ENCODE data around the gene MMP23B. TPM values are rescaled to one million over a fixed set of nuclear protein-coding genes. Genes with fewer than 3 reads are reported as not detected.

Gene MMP23B
- total and polyA plus RNA-seq, 2 of the 8 experiments (the other 6 are each of a cell fraction or from before 2014, with no cell fraction given), result 9.2 to 14.6 TPM

- Histone ChIP-seq H3K4me1 (replicated peaks in 1 of 4; ENCODE audit: control insufficient read depth in 3 of 4, insufficient read depth in 4 of 4, low read length in 3 of 4) (no peaks in the 10 kb centered on the region), H2BK20ac (ENCODE audit: low read length) (no peak overlapping the region), H4K91ac (replicated peaks; ENCODE audit: insufficient read length, low read length) (no peak overlapping the region), H4K20me1 (replicated peaks in 1 of 2; ENCODE audit: control insufficient read depth in 1 of 2, insufficient read depth in 2 of 2, low read length in 2 of 2) (peaks cover 0 to 6% of the 10 kb centered on the region in 2 experiments), H3K23ac (ENCODE audit: insufficient read length) (no peak overlapping the region), H3K4me3 (ENCODE audit: extremely low read depth in 1 of 4, insufficient read depth in 2 of 4, low read depth in 3 of 4, low read length in 4 of 4) (no peak overlapping the region), H2BK120ac (replicated peaks; ENCODE audit: low read depth, low read length) (no peak overlapping the region), H3K79me1 (ENCODE audit: low read depth, low read length) (no peaks in the 10 kb centered on the region), H3K18ac (ENCODE audit: extremely low read depth, low read length) (no peak overlapping the region), H3K27ac (ENCODE audit: low read depth, low read length) (no peak overlapping the region), H2AFZ (ENCODE audit: low read length) (no peak overlapping the region), H2BK15ac (ENCODE audit: low read length) (no peak overlapping the region), H3K4ac (replicated peaks; ENCODE audit: insufficient read length, low read depth, low read length) (no peak overlapping the region), H3K9ac (replicated peaks in 1 of 4; ENCODE audit: extremely low read depth in 1 of 4, low read depth in 3 of 4, low read length in 3 of 4) (no peak overlapping the region), H3K23me2 (ENCODE audit: low read depth, low read length) (no peaks in the 10 kb centered on the region), H4K5ac (ENCODE audit: insufficient read length, low read depth, low read length) (no peak overlapping the region), H3K36me3 (ENCODE audit: control insufficient read depth in 2 of 4, insufficient read depth in 4 of 4, low read length in 3 of 4) (peaks cover 0 to 28% (median 8%) of the 10 kb centered on the region in 4 experiments; a peak in 4 of 8 replicates), H3K79me2 (ENCODE audit: control insufficient read depth in 1 of 2, insufficient read depth in 2 of 2, low read length in 2 of 2) (no peaks in the 10 kb centered on the region), H2BK12ac (ENCODE audit: low read depth, low read length) (no peak overlapping the region), H3K14ac (ENCODE audit: insufficient read length) (no peak overlapping the region), H3K27me3 (replicated peaks in 1 of 4; ENCODE audit: control insufficient read depth in 3 of 4, extremely low read depth in 1 of 4, insufficient read depth in 3 of 4, low read length in 3 of 4) (no peaks in the 10 kb centered on the region), H3K56ac (replicated peaks; ENCODE audit: insufficient read length, low read depth, low read length) (no peak overlapping the region), H2BK5ac (ENCODE audit: low read depth, low read length) (no peak overlapping the region), H4K8ac (ENCODE audit: extremely low read depth, insufficient read depth, low read length) (no peak overlapping the region), H3K9me3 (ENCODE audit: insufficient read depth in 2 of 2, low read depth in 1 of 2, low read length in 1 of 2) (no peaks in the 10 kb centered on the region), H2AK5ac (ENCODE audit: low read depth, low read length) (no peak overlapping the region), H3K4me2 (ENCODE audit: insufficient read depth in 1 of 2, low read depth in 2 of 2, low read length in 2 of 2) (no peak overlapping the region)
- no peak for DNase-seq (ENCODE audit: low read depth in 1 of 2, low spot score in 2 of 2)
- ChIA-PET CTCF (ENCODE audit: partially characterized antibody) (no interaction called here), POLR2A (ENCODE audit: partially characterized antibody) (no interaction called here)
- WGBS, 2 experiments (ENCODE audit: extremely low coverage in 1 of 2, insufficient coverage in 1 of 2, insufficient read length in 1 of 2, insufficient replicate concordance in 2 of 2, low coverage in 1 of 2, low lambda C conversion rate in 2 of 2, missing lambda C conversion rate in 1 of 2), result 88% methylated on average over 24 of the region's 25 CpGs; no CpG with 5 or more reads in 1 of the 2 experiments
- no peak for FAIRE-seq
- TF ChIP-seq E2F6 (IDR thresholded peaks at IDR 0.05) (no peak), BACH1 (IDR thresholded peaks at IDR 0.05; ENCODE audit: low read length) (no peak), CREB1 (IDR thresholded peaks at IDR 0.05) (no peak), NANOG (IDR thresholded peaks at IDR 0.05; ENCODE audit: insufficient read depth, low read depth, low read length, poor library complexity, severe bottlenecking) (no peak), SRF (IDR thresholded peaks at IDR 0.05; ENCODE audit: low read depth, low read length) (no peak)
- TF ChIP-seq, protein P1, sequence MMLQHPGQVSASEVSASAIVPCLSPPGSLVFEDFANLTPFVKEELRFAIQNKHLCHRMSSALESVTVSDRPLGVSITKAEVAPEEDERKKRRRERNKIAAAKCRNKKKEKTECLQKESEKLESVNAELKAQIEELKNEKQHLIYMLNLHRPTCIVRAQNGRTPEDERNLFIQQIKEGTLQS (IDR thresholded peaks at IDR 0.05; ENCODE audit: insufficient read depth, low read depth, low read length), result no peak
- TF ChIP-seq, protein P2, sequence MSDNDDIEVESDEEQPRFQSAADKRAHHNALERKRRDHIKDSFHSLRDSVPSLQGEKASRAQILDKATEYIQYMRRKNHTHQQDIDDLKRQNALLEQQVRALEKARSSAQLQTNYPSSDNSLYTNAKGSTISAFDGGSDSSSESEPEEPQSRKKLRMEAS (IDR thresholded peaks at IDR 0.05), result no peak
Observed at GRCh38 chr1:1672181-1672965, 40.4 kb downstream of the MMP23B start.
